HG02981 (cell line): Measurements from ENCODE around the gene PROSER1.
A peak's percentile ranks its signal among the peaks of the same experiment; 100 is the strongest.
"Not testable (repeated sequence)": the region's sequence is repeated elsewhere in the genome, so short reads cannot be mapped to it uniquely, and the experiment has no call there.

Experiments used
- ATAC-seq: cut with Tn5 transposase; IDR thresholded peaks from one replicate; pipeline ENCODE4 v1.9.1; 2021; ENCODE audit warnings: mild to moderate bottlenecking, moderate library complexity; ENCODE audit not compliant: unreplicated experiment

PROSER1 gene

GRCh38 chr13:39032150-39032549 is 5.7 kb downstream of the PROSER1 start:
- no peak for ATAC-seq

GRCh38 chr13:39025433-39025839 is 12.5 kb downstream of the PROSER1 start:
- ATAC-seq: no peak

GRCh38 chr13:39023761-39024160 is 14.1 kb downstream of the PROSER1 start:
- ATAC-seq: no peak

GRCh38 chr13:39023316-39023715 is 14.6 kb downstream of the PROSER1 start:
- ATAC-seq: no peak

- no peak for ATAC-seq
Observed at GRCh38 chr13:39020853-39021462, 16.9 kb downstream of the PROSER1 start.

GRCh38 chr13:39016787-39017186 is 21.1 kb downstream of the PROSER1 start:
- peak; percentile 73 for ATAC-seq

- peak; percentile 80 for ATAC-seq
Observed at GRCh38 chr13:39016087-39016486, 21.8 kb downstream of the PROSER1 start.

GRCh38 chr13:39013462-39013861 is 24.4 kb downstream of the PROSER1 start:
- no peak for ATAC-seq

GRCh38 chr13:39012608-39013007 is 25.3 kb downstream of the PROSER1 start:
- ATAC-seq: no peak

GRCh38 chr13:39006371-39007111 is 31.3 kb downstream of the PROSER1 start:
- not testable (repeated sequence) for ATAC-seq

- ATAC-seq: no peak
Observed at GRCh38 chr13:38998739-38999138, 39.1 kb downstream of the PROSER1 start.

GRCh38 chr13:38993381-38993780 is 44.5 kb downstream of the PROSER1 start:
- ATAC-seq: no peak

GRCh38 chr13:38990693-38991092 is 47.2 kb downstream of the PROSER1 start, which contains the start of gene STOML3:
STOML3 (minus strand) TSS chr13:38990831; CDS start chr13:38990721, 110 bp downstream.
- ATAC-seq: no peak

GRCh38 chr13:38981096-38981495 is 56.8 kb downstream of the PROSER1 start:
- ATAC-seq: no peak

GRCh38 chr13:38980750-38981078 is 57.2 kb downstream of the PROSER1 start:
- ATAC-seq: no peak

GRCh38 chr13:38979891-38980749 is 57.8 kb downstream of the PROSER1 start:
- ATAC-seq: no peak

- ATAC-seq: no peak
Observed at GRCh38 chr13:38970380-38971051, 67.4 kb downstream of the PROSER1 start.

- no peak for ATAC-seq
Observed at GRCh38 chr13:38969187-38969586, 68.7 kb downstream of the PROSER1 start.

GRCh38 chr13:38967446-38967845 is 70.4 kb downstream of the PROSER1 start:
- no peak for ATAC-seq

GRCh38 chr13:38965281-38965680 is 72.6 kb downstream of the PROSER1 start:
- ATAC-seq: no peak

- no peak for ATAC-seq
Observed at GRCh38 chr13:38960175-38960574, 77.7 kb downstream of the PROSER1 start.
